RWPE2 (cell line): Measurements from ENCODE around the gene ZNF425.

Source experiments
- ATAC-seq: fragments of 200-7000 bp; cut with Tn5 transposase; 3 replicates; pipeline ENCODE4 v1.9.1; 2021; ENCODE audit warnings: low read depth
- DNase-seq: peaks from one replicate; pipeline ENCODE4 v3.0.0-alpha.2; 2020; ENCODE audit warnings: low spot score
- H3K27ac ChIP-seq: fragments of 450-650 bp; 2 replicates; pipeline ENCODE4 v1.5.1; 2017; ENCODE audit warnings: mild to moderate bottlenecking; ENCODE audit not compliant: poor library complexity, severe bottlenecking
- H3K27me3 ChIP-seq: fragments of 250-450 bp; sonication (Bioruptor Pico); 2 replicates; pipeline ENCODE4 v1.5.1; 2021; ENCODE audit warnings: mild to moderate bottlenecking, moderate library complexity; ENCODE audit not compliant: insufficient read depth, poor library complexity, severe bottlenecking
- H3K36me3 ChIP-seq: fragments of 250-450 bp; sonication (Bioruptor Pico); 2 replicates; pipeline ENCODE4 v1.5.1; 2020; ENCODE audit warnings: low read depth, mild to moderate bottlenecking, moderate library complexity
- H3K4me1 ChIP-seq: fragments of 250-450 bp; sonication (Bioruptor Pico); 2 replicates; pipeline ENCODE4 v1.5.1; 2021; ENCODE audit warnings: mild to moderate bottlenecking, moderate library complexity; ENCODE audit not compliant: insufficient read depth, poor library complexity, severe bottlenecking
- H3K4me3 ChIP-seq: fragments of 250-450 bp; sonication (Bioruptor Pico); 2 replicates; pipeline ENCODE4 v1.5.1; 2021; ENCODE audit warnings: mild to moderate bottlenecking, moderate library complexity; ENCODE audit not compliant: severe bottlenecking
- H3K9me3 ChIP-seq: fragments of 250-450 bp; sonication (Bioruptor Pico); 2 replicates; pipeline ENCODE4 v1.5.1; 2021; ENCODE audit warnings: mild to moderate bottlenecking, moderate library complexity; ENCODE audit not compliant: severe bottlenecking
- TF ChIP-seq, protein P1 (sequence below): fragments of 450-650 bp; IDR thresholded peaks from one replicate; pipeline ENCODE4 v1.5.1; 2017; ENCODE audit warnings: mild to moderate bottlenecking, moderate library complexity; ENCODE audit not compliant: poor library complexity, severe bottlenecking

ZNF425 gene

DNA sequence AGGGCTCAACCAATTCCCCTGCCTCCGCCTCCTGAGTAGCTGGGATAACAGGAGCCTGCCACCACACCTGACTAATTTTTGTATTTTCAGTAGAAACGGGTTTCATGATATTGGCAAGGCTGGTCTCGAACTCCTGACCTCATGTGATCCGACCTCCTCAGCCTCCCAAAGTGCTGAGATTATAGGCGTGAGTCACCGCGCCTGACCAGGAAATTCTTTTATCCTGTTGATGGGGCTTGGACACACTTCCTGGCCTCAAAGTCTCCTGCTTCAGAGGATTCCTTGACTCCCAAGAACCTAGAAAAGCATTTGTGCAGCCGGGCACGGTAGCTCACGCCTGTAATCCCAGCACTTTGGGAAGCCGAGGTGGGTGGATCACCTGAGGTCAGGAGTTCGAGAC lies 16.2 kb downstream of the ZNF425 start:
- Histone ChIP-seq H3K27me3 (no peaks in the 10 kb centered on the region), H3K4me1 (no peaks in the 10 kb centered on the region), H3K9me3 (no peaks in the 10 kb centered on the region), H3K36me3 (no peaks in the 10 kb centered on the region), H3K27ac (no peak overlapping the region), H3K4me3 (no peak overlapping the region)
- no peak for ATAC-seq
- no peak for DNase-seq
- TF ChIP-seq, protein P1, sequence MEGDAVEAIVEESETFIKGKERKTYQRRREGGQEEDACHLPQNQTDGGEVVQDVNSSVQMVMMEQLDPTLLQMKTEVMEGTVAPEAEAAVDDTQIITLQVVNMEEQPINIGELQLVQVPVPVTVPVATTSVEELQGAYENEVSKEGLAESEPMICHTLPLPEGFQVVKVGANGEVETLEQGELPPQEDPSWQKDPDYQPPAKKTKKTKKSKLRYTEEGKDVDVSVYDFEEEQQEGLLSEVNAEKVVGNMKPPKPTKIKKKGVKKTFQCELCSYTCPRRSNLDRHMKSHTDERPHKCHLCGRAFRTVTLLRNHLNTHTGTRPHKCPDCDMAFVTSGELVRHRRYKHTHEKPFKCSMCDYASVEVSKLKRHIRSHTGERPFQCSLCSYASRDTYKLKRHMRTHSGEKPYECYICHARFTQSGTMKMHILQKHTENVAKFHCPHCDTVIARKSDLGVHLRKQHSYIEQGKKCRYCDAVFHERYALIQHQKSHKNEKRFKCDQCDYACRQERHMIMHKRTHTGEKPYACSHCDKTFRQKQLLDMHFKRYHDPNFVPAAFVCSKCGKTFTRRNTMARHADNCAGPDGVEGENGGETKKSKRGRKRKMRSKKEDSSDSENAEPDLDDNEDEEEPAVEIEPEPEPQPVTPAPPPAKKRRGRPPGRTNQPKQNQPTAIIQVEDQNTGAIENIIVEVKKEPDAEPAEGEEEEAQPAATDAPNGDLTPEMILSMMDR: no peak

DNA sequence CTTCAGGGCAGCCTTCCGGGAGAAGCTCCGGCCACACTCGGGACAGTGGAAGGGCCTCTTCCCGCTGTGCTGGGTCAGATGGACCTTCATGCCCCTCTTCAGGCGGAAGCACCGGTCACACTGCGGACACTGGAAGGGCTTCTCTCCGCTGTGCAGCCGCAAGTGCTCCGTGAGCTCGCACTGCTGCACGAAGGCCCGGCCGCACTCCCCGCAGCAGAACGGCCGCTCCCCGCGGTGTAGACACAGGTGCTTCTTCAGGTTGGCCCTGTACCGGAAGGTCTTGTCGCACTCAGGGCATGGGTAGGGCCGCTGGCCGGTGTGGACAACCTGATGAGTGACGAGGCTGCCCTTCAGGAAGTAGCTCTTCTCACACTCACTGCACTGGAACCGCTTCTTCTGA lies 21.4 kb downstream of the ZNF425 start:
- DNase-seq (no peak), ATAC-seq (no peak)
- Histone ChIP-seq H3K4me3 (no peak overlapping the region), H3K4me1 (no peaks in the 10 kb centered on the region), H3K36me3 (no peaks in the 10 kb centered on the region), H3K9me3 (no peaks in the 10 kb centered on the region), H3K27ac (no peak overlapping the region), H3K27me3 (no peaks in the 10 kb centered on the region)
- TF ChIP-seq, protein P1: no peak

DNA sequence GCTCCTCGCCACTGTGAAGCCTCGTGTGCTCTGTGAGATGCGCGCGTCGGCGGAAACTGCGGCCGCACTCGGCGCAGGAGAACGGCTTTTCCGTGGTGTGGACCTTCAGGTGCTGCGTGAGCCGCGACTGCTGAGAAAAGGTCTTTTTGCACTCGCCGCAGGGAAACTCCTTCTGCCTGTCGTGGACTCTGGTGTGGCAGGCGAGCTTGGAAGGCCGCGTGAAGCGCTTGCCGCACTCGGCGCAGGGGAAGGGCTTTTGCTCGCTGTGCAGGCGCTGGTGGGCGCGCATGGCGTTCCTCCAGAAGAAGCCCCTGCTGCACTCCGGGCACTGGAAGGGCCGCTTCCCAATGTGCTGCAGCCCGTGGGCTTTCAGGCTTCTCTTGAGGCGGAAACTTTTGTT lies 21.9 kb downstream of the ZNF425 start:
- no peak overlapping the region for H3K27ac ChIP-seq
- TF ChIP-seq, protein P1: no peak
- H3K4me1 ChIP-seq: no peaks in the 10 kb centered on the region
- H3K4me3 ChIP-seq: no peak overlapping the region
- no peaks in the 10 kb centered on the region for H3K27me3 ChIP-seq
- H3K9me3 ChIP-seq: no peaks in the 10 kb centered on the region
- DNase-seq (no peak), ATAC-seq (no peak)
- H3K36me3 ChIP-seq: no peaks in the 10 kb centered on the region

DNA sequence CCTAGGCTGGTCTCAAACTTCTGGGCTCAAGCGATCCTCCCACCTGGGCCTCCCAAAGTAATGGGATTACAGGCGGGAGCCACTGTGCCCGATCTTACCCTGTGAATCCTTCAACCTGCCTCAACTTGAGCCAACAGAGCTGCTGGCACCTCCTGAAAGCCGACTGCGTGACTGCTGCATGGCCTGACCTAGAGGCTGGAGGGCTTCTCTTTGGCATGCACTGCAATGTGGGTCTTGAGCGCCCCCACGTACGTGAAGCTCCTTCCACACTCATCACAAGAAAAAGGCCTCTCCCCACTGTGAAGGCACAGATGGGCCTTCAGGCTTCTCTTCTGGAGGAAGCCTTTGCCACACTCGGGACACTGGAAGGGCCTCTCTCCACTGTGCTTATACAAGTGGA lies 22.7 kb downstream of the ZNF425 start:
- no peaks in the 10 kb centered on the region for H3K9me3 ChIP-seq
- DNase-seq (no peak), ATAC-seq (no peak)
- no peaks in the 10 kb centered on the region for H3K36me3 ChIP-seq
- H3K27me3 ChIP-seq: no peaks in the 10 kb centered on the region
- H3K4me1 ChIP-seq: no peaks in the 10 kb centered on the region
- TF ChIP-seq, protein P1: no peak
- no peak overlapping the region for H3K27ac ChIP-seq
- no peak overlapping the region for H3K4me3 ChIP-seq

DNA sequence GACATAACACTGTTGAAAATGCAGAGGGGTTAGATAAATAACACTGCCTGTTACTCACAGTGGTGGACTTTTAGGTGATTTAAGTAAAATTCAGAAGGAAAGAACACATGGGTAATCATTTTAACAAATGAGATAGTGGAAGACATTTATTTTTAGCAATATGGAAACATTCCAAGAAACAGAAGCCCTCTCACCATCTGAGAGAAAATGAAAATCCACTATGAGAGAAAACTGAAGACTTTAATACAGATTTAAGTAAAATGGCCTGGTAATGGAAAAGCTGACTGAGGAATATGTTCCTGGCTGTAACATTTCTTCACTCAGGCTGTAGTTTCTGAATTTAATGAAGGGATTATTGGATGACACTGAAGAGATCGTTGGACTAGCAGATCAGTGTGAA lies 23.5 kb downstream of the ZNF425 start:
- TF ChIP-seq, protein P1: no peak
- H3K4me1 ChIP-seq: no peaks in the 10 kb centered on the region
- H3K27ac ChIP-seq: no peak overlapping the region
- no peak overlapping the region for H3K4me3 ChIP-seq
- H3K36me3 ChIP-seq: no peaks in the 10 kb centered on the region
- H3K27me3 ChIP-seq: no peaks in the 10 kb centered on the region
- H3K9me3 ChIP-seq: no peaks in the 10 kb centered on the region
- DNase-seq: no peak
- no peak for ATAC-seq
